HG03460 (cell line): ENCODE measurements around the gene FJX1.

ENCODE experiments used
- ATAC-seq: cut with Tn5 transposase; IDR thresholded peaks from one replicate; pipeline ENCODE4 v1.9.1; 2021; ENCODE audit not compliant: unreplicated experiment

Gene FJX1

GRCh38 chr11:35617687-35618496 lies at the start of gene FJX1:
Gene FJX1 (plus strand): TSS chr11:35618460. CDS start chr11:35618637, 177 bp downstream.
- ATAC-seq = peak; percentile 40

GRCh38 chr11:35571696-35572095 lies 46.6 kb upstream of the FJX1 start:
- ATAC-seq = no peak

GRCh38 chr11:35579557-35580396 lies 38.5 kb upstream of the FJX1 start:
- no peak for ATAC-seq

- no peak for ATAC-seq
These were observed 37.9 kb upstream of the FJX1 start for GRCh38 chr11:35580397-35580781.

- ATAC-seq = no peak
These were observed 36.2 kb upstream of the FJX1 start for GRCh38 chr11:35582033-35582432.

GRCh38 chr11:35583126-35583525 lies 35.1 kb upstream of the FJX1 start:
- ATAC-seq = no peak

- no peak for ATAC-seq
These were observed 34.4 kb upstream of the FJX1 start for GRCh38 chr11:35583843-35584242.

GRCh38 chr11:35584321-35584720 lies 33.9 kb upstream of the FJX1 start:
- no peak for ATAC-seq

GRCh38 chr11:35585416-35585815 lies 32.8 kb upstream of the FJX1 start:
- ATAC-seq = no peak

- ATAC-seq = no peak
These were observed 32.0 kb upstream of the FJX1 start for GRCh38 chr11:35586222-35586621.

GRCh38 chr11:35587972-35588371 lies 30.3 kb upstream of the FJX1 start:
- no peak for ATAC-seq

- no peak for ATAC-seq
These were observed 29.6 kb upstream of the FJX1 start for GRCh38 chr11:35588627-35589026.

- ATAC-seq = no peak
These were observed 29.0 kb upstream of the FJX1 start for GRCh38 chr11:35589281-35589680.

- no peak for ATAC-seq
These were observed 27.8 kb upstream of the FJX1 start for GRCh38 chr11:35590412-35590811.

- ATAC-seq = no peak
These were observed 25.1 kb upstream of the FJX1 start for GRCh38 chr11:35593143-35593542.

- ATAC-seq = no peak
These were observed 23.6 kb upstream of the FJX1 start for GRCh38 chr11:35594680-35595079.

- ATAC-seq = peak; percentile 88
These were observed 19.8 kb upstream of the FJX1 start for GRCh38 chr11:35598254-35599125.

- ATAC-seq = no peak
These were observed 17.9 kb upstream of the FJX1 start for GRCh38 chr11:35600331-35600838.

- no peak for ATAC-seq
These were observed 16.0 kb upstream of the FJX1 start for GRCh38 chr11:35602160-35602793.

GRCh38 chr11:35602979-35603378 lies 15.3 kb upstream of the FJX1 start:
- ATAC-seq = no peak
